NCI-H1105 (cell line): Measurements from ENCODE around the gene ERCC6L.

Experiments
- DNase-seq: peaks from one replicate; lab custom pipeline; 2025; lab: John Stamatoyannopoulos, UW

The ERCC6L gene

GRCh38 chrX:72159769-72160168, 79.1 kb downstream of the ERCC6L start:
- no peak for DNase-seq

- no peak for DNase-seq
Measured at GRCh38 chrX:72158773-72159172, 80.1 kb downstream of the ERCC6L start.
